Progenitor cell of endocrine pancreas (in vitro differentiated cells): ENCODE measurements around the gene ITPR2. TPM values are rescaled to one million over a fixed set of nuclear protein-coding genes. Genes with fewer than 3 reads are reported as not detected.
"Not testable (repeated sequence)": the region's sequence is repeated elsewhere in the genome, so short reads cannot be mapped to it uniquely, and the experiment has no call there.

ENCODE experiments used
- DNase-seq: peaks from one replicate; pipeline ENCODE4 v3.0.0; 2021; ENCODE audit warnings: low spot score; ENCODE audit not compliant: unreplicated experiment
- H3K27ac Mint-ChIP-seq: 2 replicates; pipeline ENCODE4 v1.8.0; 2021; ENCODE audit warnings: mild to moderate bottlenecking, moderate library complexity, mixed read lengths
- H3K27me3 Mint-ChIP-seq: 2 replicates; pipeline ENCODE4 v1.8.0; 2021; ENCODE audit warnings: mixed read lengths
- H3K36me3 Mint-ChIP-seq: 2 replicates; pipeline ENCODE4 v1.8.0; 2022; ENCODE audit warnings: mixed read lengths; ENCODE audit not compliant: insufficient read depth
- H3K4me1 Mint-ChIP-seq: 2 replicates; pipeline ENCODE4 v1.8.0; 2021; ENCODE audit warnings: low read depth, mixed read lengths
- H3K4me3 Mint-ChIP-seq: 2 replicates; pipeline ENCODE4 v1.8.0; 2021; ENCODE audit warnings: low read depth, mild to moderate bottlenecking, moderate library complexity, mixed read lengths
- H3K9me3 Mint-ChIP-seq: 2 replicates; pipeline ENCODE4 v1.8.0; 2021; ENCODE audit warnings: low read depth, mixed read lengths
- CTCF ChIP-seq: fragments of 200-600 bp; sonication (generic); IDR thresholded peaks from one replicate; pipeline ENCODE4 v1.5.0; 2021; ENCODE audit warnings: antibody characterized with exemption, mild to moderate bottlenecking; ENCODE audit not compliant: unreplicated experiment
- total RNA-seq: library from RNA; stranded (reverse); gene quantifications from 2 replicates; pipeline ENCODE4 v1.2.1, GENCODE V29; 2021

The ITPR2 gene
- total RNA-seq, 1 donor from 2014 or later: 72.4 TPM

- Mint-ChIP-seq H3K36me3 (no peaks in the 10 kb centered on the region), H3K27me3 (no peaks in the 10 kb centered on the region), H3K4me3 (no peak overlapping the region), H3K27ac (no peak overlapping the region), H3K9me3 (no peaks in the 10 kb centered on the region), H3K4me1 (peaks cover 16% of the 10 kb centered on the region)
- no peak for DNase-seq
- no peak for TF ChIP-seq CTCF
These were observed 102.3 kb downstream of the ITPR2 start for GRCh38 chr12:26730481-26731350.

GRCh38 chr12:26729137-26729671, 103.8 kb downstream of the ITPR2 start:
- not testable (repeated sequence) for H3K27me3 Mint-ChIP-seq, H3K9me3 Mint-ChIP-seq, H3K4me3 Mint-ChIP-seq, DNase-seq, H3K36me3 Mint-ChIP-seq, H3K27ac Mint-ChIP-seq
- peaks cover 16% of the 10 kb centered on the region for H3K4me1 Mint-ChIP-seq

- H3K4me1 Mint-ChIP-seq: peaks cover 17% of the 10 kb centered on the region
- H3K36me3 Mint-ChIP-seq: peaks cover 4% of the 10 kb centered on the region
- no peak overlapping the region for H3K27ac Mint-ChIP-seq
- H3K9me3 Mint-ChIP-seq: no peaks in the 10 kb centered on the region
- no peak for DNase-seq
- H3K27me3 Mint-ChIP-seq: no peaks in the 10 kb centered on the region
- no peak overlapping the region for H3K4me3 Mint-ChIP-seq
- TF ChIP-seq CTCF: no peak
These were observed 104.6 kb downstream of the ITPR2 start for GRCh38 chr12:26728205-26729050.

- H3K4me3 Mint-ChIP-seq: no peak overlapping the region
- peak overlapping the region; percentile 76 for H3K27ac Mint-ChIP-seq
- H3K4me1 Mint-ChIP-seq: peaks cover 17% of the 10 kb centered on the region
- no peaks in the 10 kb centered on the region for H3K9me3 Mint-ChIP-seq
- no peak for DNase-seq
- peaks cover 4% of the 10 kb centered on the region for H3K36me3 Mint-ChIP-seq
- TF ChIP-seq CTCF: no peak
- H3K27me3 Mint-ChIP-seq: no peaks in the 10 kb centered on the region
These were observed 105.4 kb downstream of the ITPR2 start for GRCh38 chr12:26727482-26728204.

GRCh38 chr12:26726956-26727355, 106.0 kb downstream of the ITPR2 start:
- Mint-ChIP-seq H3K36me3 (peaks cover 6% of the 10 kb centered on the region), H3K27me3 (no peaks in the 10 kb centered on the region), H3K4me3 (no peak overlapping the region), H3K4me1 (peaks cover 17% of the 10 kb centered on the region), H3K9me3 (no peaks in the 10 kb centered on the region), H3K27ac (no peak overlapping the region)
- no peak for TF ChIP-seq CTCF
- no peak for DNase-seq
